C4-2B (cell line): ENCODE data around the gene DYRK1A.

Experiments used
- ZFX ChIP-seq: fragments of 450-650 bp; IDR thresholded peaks from 2 replicates; pipeline ENCODE4 v1.6.1; 2017
- TF ChIP-seq, protein P1 (sequence below): fragments of 450-650 bp; conservative IDR thresholded peaks from 2 replicates; pipeline ENCODE4 v1.5.1; 2017; ENCODE audit warnings: mild to moderate bottlenecking

DNA sequence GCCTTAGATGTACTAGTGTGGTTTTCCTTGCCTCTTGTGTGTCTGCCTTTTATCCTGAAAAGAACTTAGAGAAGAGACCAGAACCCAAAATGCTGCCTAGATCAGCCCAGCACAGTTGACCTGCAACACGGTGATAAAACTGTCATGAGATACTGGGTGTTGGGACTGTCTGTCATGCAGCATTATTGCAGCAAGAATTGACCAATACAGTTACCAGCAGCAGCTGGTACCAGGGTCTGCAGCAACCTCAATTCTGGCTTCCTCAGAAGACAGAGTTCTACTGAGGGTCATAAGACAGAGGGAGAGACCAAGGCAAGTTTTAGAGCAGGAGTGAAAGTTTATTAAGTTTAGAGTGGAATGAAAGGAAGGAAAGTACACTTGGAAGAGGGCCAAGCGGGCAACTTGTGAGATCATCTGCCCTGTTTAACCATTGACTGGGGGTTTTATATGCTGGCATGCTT, 182.0 kb downstream of the DYRK1A start:
- TF ChIP-seq, protein P1, sequence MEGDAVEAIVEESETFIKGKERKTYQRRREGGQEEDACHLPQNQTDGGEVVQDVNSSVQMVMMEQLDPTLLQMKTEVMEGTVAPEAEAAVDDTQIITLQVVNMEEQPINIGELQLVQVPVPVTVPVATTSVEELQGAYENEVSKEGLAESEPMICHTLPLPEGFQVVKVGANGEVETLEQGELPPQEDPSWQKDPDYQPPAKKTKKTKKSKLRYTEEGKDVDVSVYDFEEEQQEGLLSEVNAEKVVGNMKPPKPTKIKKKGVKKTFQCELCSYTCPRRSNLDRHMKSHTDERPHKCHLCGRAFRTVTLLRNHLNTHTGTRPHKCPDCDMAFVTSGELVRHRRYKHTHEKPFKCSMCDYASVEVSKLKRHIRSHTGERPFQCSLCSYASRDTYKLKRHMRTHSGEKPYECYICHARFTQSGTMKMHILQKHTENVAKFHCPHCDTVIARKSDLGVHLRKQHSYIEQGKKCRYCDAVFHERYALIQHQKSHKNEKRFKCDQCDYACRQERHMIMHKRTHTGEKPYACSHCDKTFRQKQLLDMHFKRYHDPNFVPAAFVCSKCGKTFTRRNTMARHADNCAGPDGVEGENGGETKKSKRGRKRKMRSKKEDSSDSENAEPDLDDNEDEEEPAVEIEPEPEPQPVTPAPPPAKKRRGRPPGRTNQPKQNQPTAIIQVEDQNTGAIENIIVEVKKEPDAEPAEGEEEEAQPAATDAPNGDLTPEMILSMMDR: no peak
- no peak for TF ChIP-seq ZFX
